ENCODE measurements around the gene WWOX.

GRCh38 chr16:78117391-78117790 is 17.9 kb downstream of the WWOX start:
- TF ChIP-seq POLR2A (IDR thresholded peaks at IDR 0.05; ENCODE audit: low read depth, low read length) (no peak), BHLHE40 (IDR thresholded peaks at IDR 0.05; ENCODE audit: low read depth, low read length) (no peak), MAZ (IDR thresholded peaks at IDR 0.05; ENCODE audit: borderline replicate concordance, low read depth, low read length) (no peak), CHD1 (IDR thresholded peaks at IDR 0.05; ENCODE audit: low read depth, low read length) (no peak)
- TF ChIP-seq, protein P1, sequence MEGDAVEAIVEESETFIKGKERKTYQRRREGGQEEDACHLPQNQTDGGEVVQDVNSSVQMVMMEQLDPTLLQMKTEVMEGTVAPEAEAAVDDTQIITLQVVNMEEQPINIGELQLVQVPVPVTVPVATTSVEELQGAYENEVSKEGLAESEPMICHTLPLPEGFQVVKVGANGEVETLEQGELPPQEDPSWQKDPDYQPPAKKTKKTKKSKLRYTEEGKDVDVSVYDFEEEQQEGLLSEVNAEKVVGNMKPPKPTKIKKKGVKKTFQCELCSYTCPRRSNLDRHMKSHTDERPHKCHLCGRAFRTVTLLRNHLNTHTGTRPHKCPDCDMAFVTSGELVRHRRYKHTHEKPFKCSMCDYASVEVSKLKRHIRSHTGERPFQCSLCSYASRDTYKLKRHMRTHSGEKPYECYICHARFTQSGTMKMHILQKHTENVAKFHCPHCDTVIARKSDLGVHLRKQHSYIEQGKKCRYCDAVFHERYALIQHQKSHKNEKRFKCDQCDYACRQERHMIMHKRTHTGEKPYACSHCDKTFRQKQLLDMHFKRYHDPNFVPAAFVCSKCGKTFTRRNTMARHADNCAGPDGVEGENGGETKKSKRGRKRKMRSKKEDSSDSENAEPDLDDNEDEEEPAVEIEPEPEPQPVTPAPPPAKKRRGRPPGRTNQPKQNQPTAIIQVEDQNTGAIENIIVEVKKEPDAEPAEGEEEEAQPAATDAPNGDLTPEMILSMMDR (conservative IDR thresholded peaks at IDR 0.05; ENCODE audit: low read depth, low read length): no peak
